ENCODE measurements around the gene CERS4. TPM values are rescaled to one million over a fixed set of nuclear protein-coding genes. Genes with fewer than 3 reads are reported as not detected.
A peak's percentile ranks its signal among the peaks of the same experiment; 100 is the strongest.

Gene CERS4
- total and polyA plus RNA-seq, 2 donors from 2014 or later = 36.5 to 65.5 TPM

DNA sequence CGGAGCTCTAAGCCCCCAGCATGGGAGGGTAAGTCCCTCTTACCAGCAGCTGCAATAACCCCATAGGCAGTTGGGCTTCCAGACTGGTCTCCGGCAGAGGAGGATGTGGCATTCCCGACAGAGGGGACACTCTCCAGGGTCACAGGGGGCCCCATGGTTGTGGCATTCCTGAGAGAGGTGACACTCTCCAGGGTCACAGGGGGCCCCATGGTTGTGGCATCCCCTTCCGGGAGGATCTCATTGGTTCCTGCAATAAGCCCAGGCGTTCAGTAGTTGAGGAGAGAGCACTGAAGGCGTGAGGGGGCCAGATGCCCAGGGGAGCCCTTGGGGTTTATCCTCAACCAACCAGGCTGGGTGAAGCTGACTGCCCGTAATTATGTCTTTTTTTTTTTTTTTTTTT is 93.6 kb downstream of the CERS4 start:
- Histone ChIP-seq H3K4me1 (ENCODE audit: control insufficient read depth in 2 of 3, insufficient read depth in 2 of 3, low read depth in 1 of 3, low read length in 3 of 3) (peaks cover 0 to 6% (median 0%) of the 10 kb centered on the region in 3 donors), H3K27ac (ENCODE audit: low read depth in 2 of 2, low read length in 2 of 2) (no peak overlapping the region), H3K4me3 (ENCODE audit: low read length in 3 of 3) (no peak overlapping the region), H3K27me3 (ENCODE audit: control insufficient read depth, insufficient read depth, low read length) (no peaks in the 10 kb centered on the region), H3K9me3 (ENCODE audit: control insufficient read depth in 2 of 3, insufficient read depth in 1 of 3, low read length in 3 of 3) (no peaks in the 10 kb centered on the region), H3K9ac (ENCODE audit: low read length in 3 of 3) (no peak overlapping the region), H3K36me3 (ENCODE audit: control insufficient read depth in 2 of 3, insufficient read depth in 3 of 3, low read length in 3 of 3) (no peaks in the 10 kb centered on the region)
- TF ChIP-seq, protein P1, sequence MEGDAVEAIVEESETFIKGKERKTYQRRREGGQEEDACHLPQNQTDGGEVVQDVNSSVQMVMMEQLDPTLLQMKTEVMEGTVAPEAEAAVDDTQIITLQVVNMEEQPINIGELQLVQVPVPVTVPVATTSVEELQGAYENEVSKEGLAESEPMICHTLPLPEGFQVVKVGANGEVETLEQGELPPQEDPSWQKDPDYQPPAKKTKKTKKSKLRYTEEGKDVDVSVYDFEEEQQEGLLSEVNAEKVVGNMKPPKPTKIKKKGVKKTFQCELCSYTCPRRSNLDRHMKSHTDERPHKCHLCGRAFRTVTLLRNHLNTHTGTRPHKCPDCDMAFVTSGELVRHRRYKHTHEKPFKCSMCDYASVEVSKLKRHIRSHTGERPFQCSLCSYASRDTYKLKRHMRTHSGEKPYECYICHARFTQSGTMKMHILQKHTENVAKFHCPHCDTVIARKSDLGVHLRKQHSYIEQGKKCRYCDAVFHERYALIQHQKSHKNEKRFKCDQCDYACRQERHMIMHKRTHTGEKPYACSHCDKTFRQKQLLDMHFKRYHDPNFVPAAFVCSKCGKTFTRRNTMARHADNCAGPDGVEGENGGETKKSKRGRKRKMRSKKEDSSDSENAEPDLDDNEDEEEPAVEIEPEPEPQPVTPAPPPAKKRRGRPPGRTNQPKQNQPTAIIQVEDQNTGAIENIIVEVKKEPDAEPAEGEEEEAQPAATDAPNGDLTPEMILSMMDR (IDR thresholded peaks at IDR 0.05; ENCODE audit: borderline replicate concordance, extremely low read depth, insufficient read depth) = no peak
- FAIRE-seq (no peak), DNase-seq (no peak)
- intact Hi-C loops (cut with DNase I) = no loop called here

GRCh38 chr19:8304841-8305621 is 95.9 kb downstream of the CERS4 start:
- Histone ChIP-seq H3K27me3 (ENCODE audit: control insufficient read depth, insufficient read depth, low read length) (no peaks in the 10 kb centered on the region), H3K9me3 (ENCODE audit: control insufficient read depth in 2 of 3, insufficient read depth in 1 of 3, low read length in 3 of 3) (no peaks in the 10 kb centered on the region), H3K36me3 (ENCODE audit: control insufficient read depth in 2 of 3, insufficient read depth in 3 of 3, low read length in 3 of 3) (peaks cover 0 to 3% (median 0%) of the 10 kb centered on the region in 3 donors), H3K4me1 (ENCODE audit: control insufficient read depth in 2 of 3, insufficient read depth in 2 of 3, low read depth in 1 of 3, low read length in 3 of 3) (peaks cover 0 to 18% (median 0%) of the 10 kb centered on the region in 3 donors), H3K9ac (ENCODE audit: low read length in 3 of 3) (no peak overlapping the region), H3K27ac (ENCODE audit: low read depth in 2 of 2, low read length in 2 of 2) (no peak overlapping the region), H3K4me3 (ENCODE audit: low read length in 3 of 3) (no peak overlapping the region)
- FAIRE-seq = no peak
- TF ChIP-seq, protein P1 (IDR thresholded peaks at IDR 0.05; ENCODE audit: borderline replicate concordance, extremely low read depth, insufficient read depth) = no peak
- intact Hi-C loops (cut with DNase I) = no loop called here
- DNase-seq = peak in 2 of 5 donors; percentile 65 to 71

GRCh38 chr19:8305798-8306197 is 96.6 kb downstream of the CERS4 start:
- H3K4me3 ChIP-seq (ENCODE audit: low read length in 3 of 3) = no peak overlapping the region
- DNase-seq (peak in 1 of 5 donors; percentile 35), FAIRE-seq (no peak)
- no peaks in the 10 kb centered on the region for H3K9me3 ChIP-seq (ENCODE audit: control insufficient read depth in 2 of 3, insufficient read depth in 1 of 3, low read length in 3 of 3)
- H3K27ac ChIP-seq (ENCODE audit: low read depth in 2 of 2, low read length in 2 of 2) = no peak overlapping the region
- no peaks in the 10 kb centered on the region for H3K27me3 ChIP-seq (ENCODE audit: control insufficient read depth, insufficient read depth, low read length)
- intact Hi-C loops (cut with DNase I) = no loop called here
- peaks cover 0 to 3% (median 0%) of the 10 kb centered on the region in 3 donors for H3K36me3 ChIP-seq (ENCODE audit: control insufficient read depth in 2 of 3, insufficient read depth in 3 of 3, low read length in 3 of 3)
- H3K4me1 ChIP-seq (ENCODE audit: control insufficient read depth in 2 of 3, insufficient read depth in 2 of 3, low read depth in 1 of 3, low read length in 3 of 3) = peaks cover 0 to 18% (median 0%) of the 10 kb centered on the region in 3 donors
- TF ChIP-seq, protein P1 (IDR thresholded peaks at IDR 0.05; ENCODE audit: borderline replicate concordance, extremely low read depth, insufficient read depth) = no peak
- no peak overlapping the region for H3K9ac ChIP-seq (ENCODE audit: low read length in 3 of 3)

Data from kidney (tissue), 14 donors.